Lung microvascular endothelial cell (primary cell): ENCODE data around the gene CEND1. TPM values are rescaled to one million over a fixed set of nuclear protein-coding genes. Genes with fewer than 3 reads are reported as not detected.
A peak's percentile ranks its signal among the peaks of the same experiment; 100 is the strongest.
"Not testable (repeated sequence)": the region's sequence is repeated elsewhere in the genome, so short reads cannot be mapped to it uniquely, and the experiment has no call there.

Source experiments
- DNase-seq, 2 donors: peaks; one replicate each; pipeline versions ENCODE4 v3.0.0 to v3.0.0-alpha.2; 2010; ENCODE audit warnings: low read depth in 2 of 2
- total RNA-seq: library from RNA; depleted of rRNA; stranded (reverse); fragments of >200 nt; gene quantifications from 2 replicates; pipeline ENCODE4 v1.2.1, GENCODE V29; 2014

The CEND1 gene
- total RNA-seq, 1 donor from 2014 or later: under 0.01 TPM

GRCh38 chr11:765025-765801 lies 24.7 kb downstream of the CEND1 start:
- peak; percentile 67 to 73 for DNase-seq

GRCh38 chr11:764322-765024 lies 25.4 kb downstream of the CEND1 start:
- no peak for DNase-seq

- DNase-seq: no peak
Observed at GRCh38 chr11:763549-764321, 26.2 kb downstream of the CEND1 start.

- no peak for DNase-seq
Observed at GRCh38 chr11:763073-763463, 26.8 kb downstream of the CEND1 start.

- peak in 1 of 2 donors; percentile 51 for DNase-seq
Observed at GRCh38 chr11:762421-763072, 27.3 kb downstream of the CEND1 start.

- DNase-seq: no peak
Observed at GRCh38 chr11:761526-762108, 28.3 kb downstream of the CEND1 start.

- DNase-seq: no peak
Observed at GRCh38 chr11:760236-760635, 29.7 kb downstream of the CEND1 start.

- DNase-seq: no peak
Observed at GRCh38 chr11:749731-750130, 40.2 kb downstream of the CEND1 start.

- DNase-seq: peak; percentile 38 to 41
Observed at GRCh38 chr11:748007-748359, 41.9 kb downstream of the CEND1 start.

GRCh38 chr11:747158-748006 lies 42.5 kb downstream of the CEND1 start, which contains the start of gene TALDO1:
Gene TALDO1, plus strand, starts transcription at chr11:747464. Its CDS starts 18 bp downstream, at chr11:747482.
- DNase-seq: peak; percentile 88 to 91

GRCh38 chr11:746289-747157 lies 43.4 kb downstream of the CEND1 start:
- no peak for DNase-seq

GRCh38 chr11:745428-745827 lies 44.5 kb downstream of the CEND1 start:
- DNase-seq: no peak

- no peak for DNase-seq
Observed at GRCh38 chr11:742571-743201, 47.2 kb downstream of the CEND1 start.

GRCh38 chr11:742156-742546 lies 47.7 kb downstream of the CEND1 start:
- DNase-seq: no peak

GRCh38 chr11:737899-738298 lies 52.0 kb downstream of the CEND1 start:
- DNase-seq: not testable (repeated sequence)

GRCh38 chr11:737366-737765 lies 52.5 kb downstream of the CEND1 start:
- no peak for DNase-seq
